ENCODE results near the gene NPW. TPM values are rescaled to one million over a fixed set of nuclear protein-coding genes. Genes with fewer than 3 reads are reported as not detected.

NPW gene
- total and polyA plus RNA-seq, 9 of the 15 experiments (the other 6 are each of a cell fraction or from before 2014, with no cell fraction given): 0.14 to 4.0 (median 2.6) TPM; not detected in 4

DNA sequence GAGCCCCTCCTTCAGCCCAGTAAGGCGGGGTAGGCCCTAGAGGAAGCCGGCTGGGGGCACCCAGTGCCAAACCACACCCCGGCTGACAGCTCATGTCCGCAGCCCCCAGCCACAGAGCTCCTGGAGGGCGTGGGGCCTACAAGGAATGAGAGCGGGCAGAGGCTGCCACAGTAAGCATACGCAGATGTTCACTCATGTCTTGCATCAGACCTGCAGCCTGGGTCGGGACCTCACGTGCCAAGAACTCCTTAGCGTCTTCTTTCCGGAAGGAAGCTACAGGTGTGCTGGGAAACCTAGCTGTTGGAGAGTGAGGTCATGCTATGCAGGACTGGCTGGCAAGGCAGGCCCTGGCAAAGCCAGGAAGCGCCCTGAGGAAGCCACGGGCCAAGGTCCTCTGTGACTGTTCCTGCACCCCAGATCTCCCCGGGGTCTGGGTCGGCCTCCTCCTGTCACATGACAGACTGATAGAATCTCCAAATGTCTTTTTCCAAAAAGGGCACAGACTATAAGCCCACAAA, 11.5 kb upstream of the NPW start (continued):
- no peak for TF ChIP-seq RBBP5 (IDR thresholded peaks at IDR 0.05; ENCODE audit: borderline replicate concordance, insufficient read depth, low read length, poor library complexity, severe bottlenecking)
- no peak for TF ChIP-seq GATAD2B (IDR thresholded peaks at IDR 0.05; ENCODE audit: borderline replicate concordance)
- no peak for TF ChIP-seq C11orf30 (IDR thresholded peaks at IDR 0.05; ENCODE audit: low read depth)
- TF ChIP-seq PHF8 (IDR thresholded peaks at IDR 0.05; ENCODE audit: borderline replicate concordance, low read length): no peak
- TF ChIP-seq EP400 (IDR thresholded peaks at IDR 0.05): peak; percentile 67
- no peak for TF ChIP-seq FOXM1 (IDR thresholded peaks at IDR 0.05; ENCODE audit: low read depth)
- no peak for TF ChIP-seq FOXM1 (CRISPR knock-in tag; IDR thresholded peaks at IDR 0.05; ENCODE audit: low read depth)
- TF ChIP-seq TFAM (CRISPR knock-in tag; conservative IDR thresholded peaks at IDR 0.05): no peak
- TF ChIP-seq SPI1 (IDR thresholded peaks at IDR 0.05; ENCODE audit: borderline replicate concordance, low read depth, low read length): no peak
- no peak for TF ChIP-seq ZNF609 (CRISPR knock-in tag; IDR thresholded peaks at IDR 0.05; ENCODE audit: borderline replicate concordance)
- TF ChIP-seq ETS2 (tag; IDR thresholded peaks at IDR 0.05; ENCODE audit: borderline replicate concordance, poor library complexity, severe bottlenecking): no peak
- TF ChIP-seq ZNF134 (CRISPR knock-in tag; conservative IDR thresholded peaks at IDR 0.05): no peak
- TF ChIP-seq FOXA1 (IDR thresholded peaks at IDR 0.05; ENCODE audit: borderline replicate concordance): no peak
- TF ChIP-seq ZNF785 (CRISPR knock-in tag; IDR thresholded peaks at IDR 0.05): no peak
- TF ChIP-seq, protein P1, sequence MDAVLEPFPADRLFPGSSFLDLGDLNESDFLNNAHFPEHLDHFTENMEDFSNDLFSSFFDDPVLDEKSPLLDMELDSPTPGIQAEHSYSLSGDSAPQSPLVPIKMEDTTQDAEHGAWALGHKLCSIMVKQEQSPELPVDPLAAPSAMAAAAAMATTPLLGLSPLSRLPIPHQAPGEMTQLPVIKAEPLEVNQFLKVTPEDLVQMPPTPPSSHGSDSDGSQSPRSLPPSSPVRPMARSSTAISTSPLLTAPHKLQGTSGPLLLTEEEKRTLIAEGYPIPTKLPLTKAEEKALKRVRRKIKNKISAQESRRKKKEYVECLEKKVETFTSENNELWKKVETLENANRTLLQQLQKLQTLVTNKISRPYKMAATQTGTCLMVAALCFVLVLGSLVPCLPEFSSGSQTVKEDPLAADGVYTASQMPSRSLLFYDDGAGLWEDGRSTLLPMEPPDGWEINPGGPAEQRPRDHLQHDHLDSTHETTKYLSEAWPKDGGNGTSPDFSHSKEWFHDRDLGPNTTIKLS (IDR thresholded peaks at IDR 0.05; ENCODE audit: borderline replicate concordance, low read depth): no peak
- no peak for TF ChIP-seq ARID1B (IDR thresholded peaks at IDR 0.05)
- TF ChIP-seq, protein P2, sequence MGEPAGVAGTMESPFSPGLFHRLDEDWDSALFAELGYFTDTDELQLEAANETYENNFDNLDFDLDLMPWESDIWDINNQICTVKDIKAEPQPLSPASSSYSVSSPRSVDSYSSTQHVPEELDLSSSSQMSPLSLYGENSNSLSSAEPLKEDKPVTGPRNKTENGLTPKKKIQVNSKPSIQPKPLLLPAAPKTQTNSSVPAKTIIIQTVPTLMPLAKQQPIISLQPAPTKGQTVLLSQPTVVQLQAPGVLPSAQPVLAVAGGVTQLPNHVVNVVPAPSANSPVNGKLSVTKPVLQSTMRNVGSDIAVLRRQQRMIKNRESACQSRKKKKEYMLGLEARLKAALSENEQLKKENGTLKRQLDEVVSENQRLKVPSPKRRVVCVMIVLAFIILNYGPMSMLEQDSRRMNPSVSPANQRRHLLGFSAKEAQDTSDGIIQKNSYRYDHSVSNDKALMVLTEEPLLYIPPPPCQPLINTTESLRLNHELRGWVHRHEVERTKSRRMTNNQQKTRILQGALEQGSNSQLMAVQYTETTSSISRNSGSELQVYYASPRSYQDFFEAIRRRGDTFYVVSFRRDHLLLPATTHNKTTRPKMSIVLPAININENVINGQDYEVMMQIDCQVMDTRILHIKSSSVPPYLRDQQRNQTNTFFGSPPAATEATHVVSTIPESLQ (CRISPR knock-in tag; IDR thresholded peaks at IDR 0.05): no peak
- TF ChIP-seq TARDBP (IDR thresholded peaks at IDR 0.05): no peak
- TF ChIP-seq SIN3B (IDR thresholded peaks at IDR 0.05; ENCODE audit: low read depth): no peak
- peak; percentile 55 for TF ChIP-seq MYC (IDR thresholded peaks at IDR 0.05; ENCODE audit: low read depth, low read length)
- peak; percentile 62; the same call in 1 of the 2 replicates for TF ChIP-seq MYC (CRISPR knock-in tag; IDR thresholded peaks at IDR 0.05; ENCODE audit: borderline replicate concordance, low read depth)
- TF ChIP-seq POLR2B (IDR thresholded peaks at IDR 0.05; ENCODE audit: low read depth, partially characterized antibody): no peak

Measured in K562 (cell line).